Central memory CD8-positive, alpha-beta T cell (primary cell): ENCODE results near the gene P4HA2.

ENCODE experiments used
- ATAC-seq: fragments of 150-1000 bp; cut with Tn5 transposase; replicated peaks from 2 replicates; pipeline ENCODE4 v1.10.0; 2022; ENCODE audit warnings: mild to moderate bottlenecking, moderate FRiP score, moderate number of reproducible peaks; ENCODE audit not compliant: poor library complexity, severe bottlenecking; ENCODE audit errors: extremely low read depth
- DNase-seq, 2 donors: peaks; one replicate each; pipeline ENCODE4 v3.0.0; 2021; ENCODE audit warnings: low spot score in 2 of 2
- H3K27ac Mint-ChIP-seq: one replicate; pipeline ENCODE4 v1.8.0; 2022; ENCODE audit warnings: low read depth, mild to moderate bottlenecking, moderate library complexity, mixed read lengths
- H3K27me3 Mint-ChIP-seq: one replicate; pipeline ENCODE4 v1.8.0; 2022; ENCODE audit warnings: mixed read lengths
- H3K36me3 Mint-ChIP-seq: one replicate; pipeline ENCODE4 v1.8.0; 2022; ENCODE audit warnings: mild to moderate bottlenecking, moderate library complexity, mixed read lengths; ENCODE audit not compliant: insufficient read depth
- H3K4me1 Mint-ChIP-seq: one replicate; pipeline ENCODE4 v1.8.0; 2022; ENCODE audit warnings: mixed read lengths
- H3K4me3 Mint-ChIP-seq: one replicate; pipeline ENCODE4 v1.8.0; 2022; ENCODE audit warnings: mild to moderate bottlenecking, moderate library complexity, mixed read lengths
- H3K9me3 Mint-ChIP-seq: one replicate; pipeline ENCODE4 v1.8.0; 2022; ENCODE audit warnings: mixed read lengths

The P4HA2 gene

DNA sequence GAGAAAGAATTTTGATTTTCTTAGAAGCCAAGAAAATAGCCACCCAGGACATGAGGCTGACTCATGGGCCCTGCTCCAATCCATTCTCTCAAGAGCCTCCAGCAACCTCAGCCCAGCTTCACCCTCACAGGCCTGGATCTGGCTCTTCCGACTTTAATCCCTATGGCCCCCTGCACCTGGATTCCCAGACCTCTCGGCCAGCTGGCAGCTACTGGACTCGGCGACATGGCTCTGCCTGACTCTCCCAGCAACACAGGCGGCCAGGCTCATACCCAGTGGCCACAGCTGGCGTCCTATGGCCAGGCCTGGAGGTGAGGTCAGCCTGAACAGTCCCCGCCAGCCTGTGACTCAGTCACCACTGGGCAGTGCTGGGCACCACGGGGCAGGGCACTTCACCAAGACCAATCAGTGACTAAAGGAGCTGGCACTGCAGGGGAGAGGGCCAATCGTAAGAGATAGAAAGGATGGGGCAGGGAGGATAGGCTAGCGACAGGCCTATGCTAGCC is 23.6 kb upstream of the P4HA2 start:
- Mint-ChIP-seq H3K27me3 (peaks cover 12% of the 10 kb centered on the region), H3K36me3 (no peaks in the 10 kb centered on the region), H3K4me1 (no peaks in the 10 kb centered on the region), H3K27ac (no peak overlapping the region), H3K9me3 (no peaks in the 10 kb centered on the region), H3K4me3 (no peak overlapping the region)
- DNase-seq (no peak), ATAC-seq (no peak)

DNA sequence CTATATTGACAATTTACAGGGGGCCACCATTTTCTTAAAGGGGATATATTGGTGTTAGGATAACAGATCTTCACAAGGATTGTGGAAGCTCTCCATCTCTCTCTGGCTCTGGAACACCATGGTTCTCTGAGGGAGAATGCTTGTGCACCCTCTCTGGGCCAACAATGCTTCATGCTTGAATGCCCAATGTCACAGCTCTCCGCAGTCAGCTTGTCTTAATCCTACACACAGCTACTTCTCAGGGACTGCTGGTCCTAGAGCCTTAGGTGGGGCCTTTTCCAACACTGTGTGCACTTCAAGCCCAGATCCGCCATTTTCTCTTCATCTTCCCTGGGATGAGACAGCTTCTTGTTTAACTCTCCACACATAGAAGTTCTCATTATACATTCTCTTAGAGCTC is 22.9 kb upstream of the P4HA2 start:
- no peaks in the 10 kb centered on the region for H3K4me1 Mint-ChIP-seq
- H3K4me3 Mint-ChIP-seq, result no peak overlapping the region
- no peak for DNase-seq
- ATAC-seq, result no peak
- no peak overlapping the region for H3K27ac Mint-ChIP-seq
- H3K27me3 Mint-ChIP-seq, result peaks cover 10% of the 10 kb centered on the region
- H3K36me3 Mint-ChIP-seq, result no peaks in the 10 kb centered on the region
- H3K9me3 Mint-ChIP-seq, result peaks cover 6% of the 10 kb centered on the region

DNA sequence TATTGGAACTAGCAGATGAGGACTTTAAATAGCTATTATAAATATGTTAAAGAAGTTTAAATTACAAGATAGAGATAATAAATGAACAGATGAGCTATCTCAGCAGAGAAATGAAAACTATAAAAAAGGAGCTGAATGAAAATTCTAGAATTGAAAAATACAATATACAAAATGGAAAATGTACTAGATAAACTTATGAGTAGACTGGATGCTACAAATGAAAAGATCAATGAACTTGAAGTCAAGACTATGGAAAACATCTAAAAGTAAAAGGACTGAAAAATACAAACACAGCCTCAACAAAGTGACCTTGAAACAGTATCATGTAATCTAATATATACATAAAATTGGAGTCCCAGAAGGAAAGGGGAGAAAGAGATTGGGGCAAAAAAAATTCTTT is 19.2 kb upstream of the P4HA2 start:
- ATAC-seq (no peak), DNase-seq (no peak)
- Mint-ChIP-seq H3K9me3 (peaks cover 14% of the 10 kb centered on the region), H3K4me1 (no peaks in the 10 kb centered on the region), H3K4me3 (no peak overlapping the region), H3K27ac (no peak overlapping the region), H3K36me3 (no peaks in the 10 kb centered on the region), H3K27me3 (peaks cover 42% of the 10 kb centered on the region)

DNA sequence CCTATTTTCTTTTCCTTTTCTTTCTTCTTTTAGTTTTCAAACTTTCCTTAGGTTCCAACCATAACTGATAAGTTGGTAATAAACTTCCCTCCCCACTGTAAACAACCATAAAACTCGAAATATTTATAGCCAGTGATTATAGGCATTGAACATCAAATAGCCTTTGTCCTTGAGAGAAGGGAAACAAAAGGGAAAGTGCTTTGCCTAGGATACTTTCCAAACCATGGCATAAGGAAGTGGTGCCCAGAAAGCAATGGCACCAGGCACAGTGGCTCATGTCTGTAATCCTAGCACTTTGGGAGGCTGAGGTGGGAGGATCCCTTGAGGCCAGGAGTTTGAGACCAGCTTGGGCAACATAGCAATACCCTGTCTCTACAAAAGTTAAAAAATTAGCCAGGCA is 17.9 kb upstream of the P4HA2 start:
- peaks cover 42% of the 10 kb centered on the region for H3K27me3 Mint-ChIP-seq
- H3K4me1 Mint-ChIP-seq, result no peaks in the 10 kb centered on the region
- H3K9me3 Mint-ChIP-seq, result peaks cover 14% of the 10 kb centered on the region
- H3K4me3 Mint-ChIP-seq, result no peak overlapping the region
- no peak for ATAC-seq
- no peaks in the 10 kb centered on the region for H3K36me3 Mint-ChIP-seq
- no peak for DNase-seq
- no peak overlapping the region for H3K27ac Mint-ChIP-seq

DNA sequence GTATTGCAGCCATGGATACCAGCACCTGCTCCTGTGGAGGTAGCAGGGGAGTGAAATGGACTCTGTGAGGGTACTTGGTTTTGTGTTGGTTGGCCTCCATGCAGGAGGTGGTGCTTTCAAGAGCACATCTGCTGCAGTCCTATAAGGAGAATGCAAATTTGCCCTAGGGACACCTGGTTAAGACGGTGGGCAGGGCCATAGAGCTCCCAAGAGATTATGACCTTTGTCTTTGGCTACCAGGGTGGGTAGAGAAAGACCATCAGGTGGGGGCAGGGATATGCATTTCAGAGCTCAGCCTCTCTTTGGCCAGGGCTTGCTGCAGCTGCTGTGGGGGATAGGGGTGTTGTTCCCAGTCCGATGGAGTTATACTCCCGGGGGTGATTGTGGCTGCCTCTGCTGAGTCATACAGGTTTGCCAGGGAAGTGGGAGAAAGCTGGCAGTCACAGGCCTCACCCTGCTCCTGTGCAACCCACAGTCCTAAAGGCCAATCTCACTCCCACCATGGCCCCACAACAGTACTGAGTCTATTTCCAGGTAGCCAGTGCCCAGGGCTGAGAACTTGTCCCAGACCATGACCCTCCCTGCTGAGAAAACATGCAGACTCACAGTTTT is 15.8 kb upstream of the P4HA2 start:
- no peak for DNase-seq
- no peak overlapping the region for H3K4me3 Mint-ChIP-seq
- H3K9me3 Mint-ChIP-seq, result peaks cover 14% of the 10 kb centered on the region

DNA sequence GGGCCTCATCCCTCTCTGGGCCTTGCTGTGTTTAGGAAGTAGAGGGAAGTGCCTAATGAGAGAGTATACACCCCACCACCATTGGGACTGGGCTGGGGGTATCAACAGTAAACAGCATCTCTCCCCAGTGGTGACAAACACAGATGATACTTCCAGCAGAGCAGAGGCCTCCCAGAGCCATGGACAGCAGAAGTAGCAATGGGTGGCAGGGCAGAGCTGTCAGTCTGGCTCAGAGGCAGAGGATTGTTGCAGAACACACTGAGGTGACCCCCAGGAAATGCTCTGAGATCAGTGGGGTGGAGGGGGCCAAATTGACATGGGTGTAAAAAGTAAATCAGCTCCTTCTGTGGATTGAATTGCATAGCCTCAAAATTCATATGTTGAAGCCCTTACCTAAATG is 12.1 kb upstream of the P4HA2 start:
- DNase-seq, result no peak
- no peak for ATAC-seq

More for the DNA sequence above, 15.8 kb upstream of the P4HA2 start:
- Mint-ChIP-seq H3K36me3 (no peaks in the 10 kb centered on the region), H3K27me3 (peaks cover 42% of the 10 kb centered on the region), H3K4me1 (no peaks in the 10 kb centered on the region), H3K27ac (no peak overlapping the region)
- no peak for ATAC-seq

DNA sequence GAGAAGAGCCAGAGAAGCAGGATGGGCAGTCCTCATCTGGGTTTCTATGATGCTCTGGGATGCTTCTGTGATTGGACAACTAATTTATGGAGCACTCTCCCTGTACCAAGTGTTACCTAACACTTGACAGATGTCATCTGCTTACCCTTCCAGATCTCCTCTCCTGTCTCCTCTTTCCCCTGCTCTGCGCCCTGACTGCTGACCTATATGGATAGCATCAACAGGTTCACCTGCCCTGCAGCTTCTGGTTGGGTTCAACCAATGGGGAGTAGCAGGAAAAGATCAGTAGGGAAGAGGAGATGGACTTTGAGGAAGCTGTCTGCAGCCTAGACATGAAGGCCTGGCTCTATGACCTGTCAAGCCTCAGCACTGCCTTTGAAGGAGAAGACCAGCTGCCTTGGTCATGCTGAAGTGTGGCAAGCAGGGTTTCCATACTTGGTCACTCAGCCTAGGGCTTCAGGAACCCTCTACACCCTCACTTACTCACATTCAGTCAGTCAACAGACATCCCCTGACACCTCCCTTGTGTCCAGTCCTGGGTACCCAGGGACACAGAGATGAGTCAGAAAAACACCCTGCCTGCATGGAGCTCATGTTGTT is 11.3 kb upstream of the P4HA2 start:
- no peak for DNase-seq
- Mint-ChIP-seq H3K4me1 (no peaks in the 10 kb centered on the region), H3K36me3 (no peaks in the 10 kb centered on the region), H3K4me3 (no peak overlapping the region), H3K27me3 (peaks cover 21% of the 10 kb centered on the region), H3K27ac (no peak overlapping the region), H3K9me3 (no peaks in the 10 kb centered on the region)
- ATAC-seq, result no peak

More for the DNA sequence above, 12.1 kb upstream of the P4HA2 start:
- peaks cover under 1% of the 10 kb centered on the region for H3K9me3 Mint-ChIP-seq
- no peaks in the 10 kb centered on the region for H3K4me1 Mint-ChIP-seq
- H3K27ac Mint-ChIP-seq, result no peak overlapping the region
- H3K36me3 Mint-ChIP-seq, result no peaks in the 10 kb centered on the region
- peaks cover 28% of the 10 kb centered on the region for H3K27me3 Mint-ChIP-seq
- no peak overlapping the region for H3K4me3 Mint-ChIP-seq

DNA sequence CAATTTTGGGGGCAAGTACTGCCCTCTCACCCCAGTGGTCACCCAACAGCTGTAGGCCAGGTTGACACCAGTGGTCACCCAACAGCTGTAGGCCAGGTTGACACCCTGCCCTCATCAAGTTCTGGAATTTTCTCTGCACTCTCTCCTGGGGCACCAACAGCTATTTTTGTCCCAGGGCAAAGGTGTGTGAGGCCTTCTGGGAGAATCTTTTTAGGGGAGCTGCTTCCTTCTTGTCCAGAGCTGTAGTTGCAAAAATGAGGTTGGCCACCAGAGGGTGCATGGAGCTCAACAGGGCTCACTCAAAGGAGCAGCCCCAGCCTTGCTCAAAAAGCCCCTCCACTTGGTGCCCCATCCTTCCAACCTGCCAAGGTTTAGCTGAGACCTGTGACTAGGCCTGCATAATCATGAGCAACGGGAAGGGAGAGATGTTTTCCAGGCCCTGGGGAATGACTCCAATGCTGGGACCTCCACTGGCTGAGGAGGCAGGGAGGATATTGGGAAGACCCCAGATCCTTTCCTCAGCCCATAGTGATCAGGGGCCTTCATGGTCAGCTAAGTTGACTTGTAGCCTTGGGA is 10.6 kb upstream of the P4HA2 start:
- ATAC-seq (peak; percentile 56), DNase-seq (peak; percentile 56 to 63)
- peaks cover 13% of the 10 kb centered on the region for H3K27me3 Mint-ChIP-seq
- no peak overlapping the region for H3K4me3 Mint-ChIP-seq
- no peaks in the 10 kb centered on the region for H3K9me3 Mint-ChIP-seq
- no peak overlapping the region for H3K27ac Mint-ChIP-seq
- no peaks in the 10 kb centered on the region for H3K36me3 Mint-ChIP-seq
- H3K4me1 Mint-ChIP-seq, result no peaks in the 10 kb centered on the region

DNA sequence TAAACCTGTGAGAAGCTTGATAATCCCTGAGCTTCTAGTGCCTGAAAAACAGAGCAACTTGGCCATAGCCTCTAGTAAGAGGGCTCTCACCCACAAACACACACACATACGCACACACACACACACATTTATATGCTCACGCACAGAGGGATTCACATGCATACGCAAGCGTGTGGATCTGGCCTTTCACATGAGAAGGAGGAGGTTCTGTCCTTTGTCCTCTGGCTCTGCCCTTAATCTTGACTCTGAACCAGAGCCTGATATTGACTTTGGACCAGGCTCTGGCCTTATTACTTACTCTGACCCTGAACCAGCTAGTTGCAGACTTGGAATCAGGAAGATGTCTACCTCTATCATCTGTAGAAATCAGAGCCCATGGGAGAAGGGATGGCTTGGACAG is 10.0 kb upstream of the P4HA2 start:
- Mint-ChIP-seq H3K36me3 (no peaks in the 10 kb centered on the region), H3K9me3 (no peaks in the 10 kb centered on the region), H3K27ac (peak overlapping the region; percentile 20), H3K4me3 (no peak overlapping the region), H3K4me1 (no peaks in the 10 kb centered on the region), H3K27me3 (peaks cover 12% of the 10 kb centered on the region)
- ATAC-seq, result no peak
- DNase-seq, result no peak

DNA sequence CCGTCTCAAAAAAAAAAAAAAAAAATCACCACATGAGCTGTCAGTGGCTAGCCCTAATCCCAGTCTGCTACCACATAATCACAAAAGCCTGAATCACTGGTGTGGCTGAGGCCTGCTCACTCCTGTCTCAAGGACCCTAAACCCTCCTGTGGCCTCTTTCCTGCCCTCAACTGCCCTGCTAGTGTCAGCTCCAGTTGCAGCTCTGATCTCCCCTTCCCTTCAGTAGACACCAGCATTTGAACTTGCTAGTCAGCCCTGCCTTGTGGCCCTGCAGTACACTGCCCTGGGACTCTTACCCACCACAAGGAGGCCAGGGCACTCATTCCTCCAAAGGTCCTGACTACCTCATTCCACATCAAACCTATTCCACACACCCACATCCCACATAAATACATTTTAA is 9.5 kb upstream of the P4HA2 start:
- no peaks in the 10 kb centered on the region for H3K4me1 Mint-ChIP-seq
- peaks cover 12% of the 10 kb centered on the region for H3K27me3 Mint-ChIP-seq
- H3K9me3 Mint-ChIP-seq, result no peaks in the 10 kb centered on the region
- ATAC-seq (no peak), DNase-seq (no peak)
- H3K36me3 Mint-ChIP-seq, result no peaks in the 10 kb centered on the region
- H3K27ac Mint-ChIP-seq, result peak overlapping the region; percentile 20
- H3K4me3 Mint-ChIP-seq, result no peak overlapping the region

DNA sequence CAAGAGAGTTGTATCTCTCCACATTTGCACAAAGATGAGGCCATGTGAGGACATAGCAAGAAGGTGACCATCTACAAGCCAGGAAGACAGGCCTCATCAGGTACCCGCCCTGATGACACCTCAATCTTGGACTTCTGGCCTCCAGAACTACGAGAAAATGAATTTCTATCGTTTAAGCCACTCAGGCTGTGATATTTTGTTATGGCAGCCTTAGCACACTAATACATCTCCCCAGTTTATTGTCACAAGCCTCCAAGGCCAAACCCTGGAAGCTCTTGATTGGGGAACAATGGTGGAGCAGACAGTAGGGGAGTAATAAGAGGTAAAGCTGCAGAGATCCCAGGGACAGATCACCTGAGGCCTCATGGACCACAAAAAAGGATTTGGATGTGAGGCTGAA is 7.7 kb upstream of the P4HA2 start:
- Mint-ChIP-seq H3K9me3 (no peaks in the 10 kb centered on the region), H3K36me3 (no peaks in the 10 kb centered on the region), H3K4me1 (no peaks in the 10 kb centered on the region), H3K4me3 (no peak overlapping the region), H3K27ac (no peak overlapping the region), H3K27me3 (peaks cover 12% of the 10 kb centered on the region)
- DNase-seq, result no peak
- no peak for ATAC-seq

DNA sequence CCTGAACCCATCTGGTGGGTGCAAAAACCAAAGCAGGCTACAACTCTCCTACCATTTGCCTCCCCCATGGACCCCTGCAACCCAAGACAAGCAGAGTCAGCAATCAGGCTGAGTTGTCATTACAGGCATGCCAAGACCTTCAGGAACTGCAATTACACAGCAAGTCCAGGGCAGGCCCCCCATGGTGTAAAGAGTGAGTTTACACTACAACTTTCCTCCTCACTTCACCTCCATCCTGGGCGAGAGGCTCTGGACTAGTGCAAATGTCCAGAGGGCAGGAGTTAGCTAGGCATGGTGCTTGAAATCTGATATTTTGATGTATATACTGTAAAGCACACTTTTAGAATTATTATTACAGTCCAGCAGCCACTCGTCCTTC is 7.0 kb upstream of the P4HA2 start:
- no peaks in the 10 kb centered on the region for H3K36me3 Mint-ChIP-seq
- ATAC-seq (no peak), DNase-seq (no peak)
- H3K27me3 Mint-ChIP-seq, result peaks cover 18% of the 10 kb centered on the region
- no peak overlapping the region for H3K27ac Mint-ChIP-seq
- no peaks in the 10 kb centered on the region for H3K4me1 Mint-ChIP-seq
- no peaks in the 10 kb centered on the region for H3K9me3 Mint-ChIP-seq
- no peak overlapping the region for H3K4me3 Mint-ChIP-seq
